Islet of Langerhans (tissue), 1 donor: ENCODE results near the gene COX17.

Source experiments
- FAIRE-seq: peaks from one replicate; lab custom pipeline; 2011; peaks lifted over from hg19 to GRCh38; lab: Jason Lieb, UNC

COX17 gene

GRCh38 chr3:119620899-119621298 is 56.3 kb downstream of the COX17 start:
- no peak for FAIRE-seq
